ENCODE results near the gene DNM3. TPM values are rescaled to one million over a fixed set of nuclear protein-coding genes. Genes with fewer than 3 reads are reported as not detected.

The DNM3 gene
- total and polyA plus RNA-seq, 2 of the 8 experiments (the other 6 are each of a cell fraction or from before 2014, with no cell fraction given), result 2.0 to 8.5 TPM

- TF ChIP-seq, protein P1, sequence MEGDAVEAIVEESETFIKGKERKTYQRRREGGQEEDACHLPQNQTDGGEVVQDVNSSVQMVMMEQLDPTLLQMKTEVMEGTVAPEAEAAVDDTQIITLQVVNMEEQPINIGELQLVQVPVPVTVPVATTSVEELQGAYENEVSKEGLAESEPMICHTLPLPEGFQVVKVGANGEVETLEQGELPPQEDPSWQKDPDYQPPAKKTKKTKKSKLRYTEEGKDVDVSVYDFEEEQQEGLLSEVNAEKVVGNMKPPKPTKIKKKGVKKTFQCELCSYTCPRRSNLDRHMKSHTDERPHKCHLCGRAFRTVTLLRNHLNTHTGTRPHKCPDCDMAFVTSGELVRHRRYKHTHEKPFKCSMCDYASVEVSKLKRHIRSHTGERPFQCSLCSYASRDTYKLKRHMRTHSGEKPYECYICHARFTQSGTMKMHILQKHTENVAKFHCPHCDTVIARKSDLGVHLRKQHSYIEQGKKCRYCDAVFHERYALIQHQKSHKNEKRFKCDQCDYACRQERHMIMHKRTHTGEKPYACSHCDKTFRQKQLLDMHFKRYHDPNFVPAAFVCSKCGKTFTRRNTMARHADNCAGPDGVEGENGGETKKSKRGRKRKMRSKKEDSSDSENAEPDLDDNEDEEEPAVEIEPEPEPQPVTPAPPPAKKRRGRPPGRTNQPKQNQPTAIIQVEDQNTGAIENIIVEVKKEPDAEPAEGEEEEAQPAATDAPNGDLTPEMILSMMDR (IDR thresholded peaks at IDR 0.05; ENCODE audit: control extremely low read depth in 1 of 3, insufficient read depth in 1 of 3, low read depth in 1 of 3, low read length in 3 of 3), result no peak
Measured at GRCh38 chr1:171863531-171863930, 22.2 kb downstream of the DNM3 start (continued).

Data from H1 (cell line).